Fibroblast of lung (primary cell): Measurements from ENCODE around the gene DPYD. TPM values are rescaled to one million over a fixed set of nuclear protein-coding genes. Genes with fewer than 3 reads are reported as not detected.

Experiments
- DNase-seq, 2 donors: peaks; one replicate each; pipeline versions ENCODE4 v3.0.0 to v3.0.0-alpha.2; 2010; ENCODE audit warnings: low read depth in 2 of 2
- H2AFZ ChIP-seq: 2 replicates; pipeline ENCODE4 v1.5.1; 2012; ENCODE audit warnings: low read length, control low read depth, inconsistent platforms
- H3K27ac ChIP-seq: 2 replicates; pipeline ENCODE4 v1.5.1; 2011; ENCODE audit warnings: low read length, control low read depth; ENCODE audit not compliant: insufficient read depth
- H3K27me3 ChIP-seq: 2 replicates; pipeline ENCODE4 v1.5.1; 2011; ENCODE audit warnings: mild to moderate bottlenecking, low read length; ENCODE audit not compliant: control insufficient read depth, insufficient read depth
- H3K36me3 ChIP-seq: 2 replicates; pipeline ENCODE4 v1.5.1; 2011; ENCODE audit warnings: low read length; ENCODE audit not compliant: control insufficient read depth, insufficient read depth
- H3K4me1 ChIP-seq: 2 replicates; pipeline ENCODE4 v1.5.1; 2011; ENCODE audit warnings: low read length; ENCODE audit not compliant: control insufficient read depth, insufficient read depth; ENCODE audit errors: extremely low read depth
- H3K4me2 ChIP-seq: 2 replicates; pipeline ENCODE4 v1.5.1; 2011; ENCODE audit warnings: low read length, control low read depth; ENCODE audit not compliant: insufficient read depth; ENCODE audit errors: extremely low read depth
- H3K4me3 ChIP-seq, 4 experiments: fragments of 200-600 bp in 1 of 4; sonication (generic) in 1 of 4; replicated peaks in 1 of 4; 2 replicates each; pipeline ENCODE4 v1.5.1; 2011 to 2016; ENCODE audit warnings: low read length in 4 of 4, low read depth in 3 of 4, mild to moderate bottlenecking in 3 of 4, control low read depth in 2 of 4, inconsistent platforms in 1 of 4, mixed read lengths in 1 of 4; ENCODE audit not compliant: insufficient read depth in 1 of 4; ENCODE audit errors: control extremely low read depth in 1 of 4
- H3K79me2 ChIP-seq: 2 replicates; pipeline ENCODE4 v1.5.1; 2012; ENCODE audit warnings: mild to moderate bottlenecking, low read length, inconsistent platforms; ENCODE audit not compliant: control insufficient read depth, insufficient read depth
- H3K9ac ChIP-seq: 2 replicates; pipeline ENCODE4 v1.5.1; 2011; ENCODE audit warnings: mild to moderate bottlenecking, low read length, control low read depth; ENCODE audit not compliant: insufficient read depth
- H3K9me3 ChIP-seq: 2 replicates; pipeline ENCODE4 v1.5.1; 2012; ENCODE audit warnings: low read depth, low read length; ENCODE audit not compliant: control insufficient read depth, insufficient read depth
- H4K20me1 ChIP-seq: 2 replicates; pipeline ENCODE4 v1.5.1; 2011; ENCODE audit warnings: low read length; ENCODE audit not compliant: control insufficient read depth, insufficient read depth; ENCODE audit errors: extremely low read depth
- EZH2 ChIP-seq: IDR thresholded peaks from 2 replicates; pipeline ENCODE4 v1.5.1; 2012; ENCODE audit warnings: low read length, control low read depth, mild to moderate bottlenecking; ENCODE audit errors: missing control alignments
- polyA plus RNA-seq, 2 donors: library from polyadenylated mRNA; depleted of rRNA in 1 of 2; stranded (reverse) in 1 of 2; unstranded in 1 of 2; fragments of >200 nt; gene quantifications; 2 replicates each; pipeline ENCODE4 v1.2.1, GENCODE V29; 2011 to 2012; ENCODE audit warnings: missing spikeins in 1 of 2
- total RNA-seq: library from RNA; depleted of rRNA; stranded (reverse); fragments of >200 nt; gene quantifications from 2 replicates; pipeline ENCODE4 v1.2.1, GENCODE V29; 2014
- TF ChIP-seq, protein P1 (sequence below), 2 donors: IDR thresholded peaks in 1 of 2; conservative IDR thresholded peaks in 1 of 2; 1 replicate in 1 of 2; 2 replicates in 1 of 2; pipeline ENCODE4 v1.5.1; 2011 to 2012; ENCODE audit warnings: low read length in 2 of 2, control low read depth in 1 of 2, inconsistent platforms in 1 of 2, low read depth in 1 of 2, mild to moderate bottlenecking in 1 of 2

Gene DPYD
- total and polyA plus RNA-seq, 2 donors (not counting 1 experiment from before 2014, with no cell fraction given), result 32.0 to 63.1 TPM

- Histone ChIP-seq H3K27me3 (no peaks in the 10 kb centered on the region), H4K20me1 (no peaks in the 10 kb centered on the region), H3K27ac (no peak overlapping the region), H3K4me1 (no peaks in the 10 kb centered on the region), H2AFZ (no peak overlapping the region), H3K9me3 (no peaks in the 10 kb centered on the region), H3K79me2 (no peaks in the 10 kb centered on the region), H3K9ac (no peak overlapping the region), H3K4me2 (no peak overlapping the region), H3K4me3 (no peak overlapping the region), H3K36me3 (no peaks in the 10 kb centered on the region)
- no peak for DNase-seq
- TF ChIP-seq, protein P1, sequence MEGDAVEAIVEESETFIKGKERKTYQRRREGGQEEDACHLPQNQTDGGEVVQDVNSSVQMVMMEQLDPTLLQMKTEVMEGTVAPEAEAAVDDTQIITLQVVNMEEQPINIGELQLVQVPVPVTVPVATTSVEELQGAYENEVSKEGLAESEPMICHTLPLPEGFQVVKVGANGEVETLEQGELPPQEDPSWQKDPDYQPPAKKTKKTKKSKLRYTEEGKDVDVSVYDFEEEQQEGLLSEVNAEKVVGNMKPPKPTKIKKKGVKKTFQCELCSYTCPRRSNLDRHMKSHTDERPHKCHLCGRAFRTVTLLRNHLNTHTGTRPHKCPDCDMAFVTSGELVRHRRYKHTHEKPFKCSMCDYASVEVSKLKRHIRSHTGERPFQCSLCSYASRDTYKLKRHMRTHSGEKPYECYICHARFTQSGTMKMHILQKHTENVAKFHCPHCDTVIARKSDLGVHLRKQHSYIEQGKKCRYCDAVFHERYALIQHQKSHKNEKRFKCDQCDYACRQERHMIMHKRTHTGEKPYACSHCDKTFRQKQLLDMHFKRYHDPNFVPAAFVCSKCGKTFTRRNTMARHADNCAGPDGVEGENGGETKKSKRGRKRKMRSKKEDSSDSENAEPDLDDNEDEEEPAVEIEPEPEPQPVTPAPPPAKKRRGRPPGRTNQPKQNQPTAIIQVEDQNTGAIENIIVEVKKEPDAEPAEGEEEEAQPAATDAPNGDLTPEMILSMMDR (conservative IDR thresholded peaks at IDR 0.05 in 1 of 2, IDR thresholded peaks at IDR 0.05 in 1 of 2; ENCODE audit: low read depth in 1 of 2, low read length in 2 of 2), result no peak
- TF ChIP-seq EZH2, result no peak
These were observed 67.6 kb downstream of the DPYD start for GRCh38 chr1:97853221-97853620.

GRCh38 chr1:97849345-97850340 is 71.2 kb downstream of the DPYD start:
- Histone ChIP-seq H3K4me3 (peak overlapping the region in 1 of 4 experiments; percentile 3), H3K9ac (no peak overlapping the region), H3K36me3 (peaks cover 1% of the 10 kb centered on the region), H3K4me1 (no peaks in the 10 kb centered on the region), H3K27me3 (no peaks in the 10 kb centered on the region), H3K79me2 (no peaks in the 10 kb centered on the region), H3K9me3 (no peaks in the 10 kb centered on the region), H2AFZ (no peak overlapping the region), H4K20me1 (no peaks in the 10 kb centered on the region), H3K27ac (no peak overlapping the region), H3K4me2 (peak overlapping the region; percentile 64)
- TF ChIP-seq, protein P1 (conservative IDR thresholded peaks at IDR 0.05 in 1 of 2, IDR thresholded peaks at IDR 0.05 in 1 of 2; ENCODE audit: low read depth in 1 of 2, low read length in 2 of 2), result no peak
- TF ChIP-seq EZH2, result no peak
- DNase-seq, result peak; percentile 88 to 89

DNA sequence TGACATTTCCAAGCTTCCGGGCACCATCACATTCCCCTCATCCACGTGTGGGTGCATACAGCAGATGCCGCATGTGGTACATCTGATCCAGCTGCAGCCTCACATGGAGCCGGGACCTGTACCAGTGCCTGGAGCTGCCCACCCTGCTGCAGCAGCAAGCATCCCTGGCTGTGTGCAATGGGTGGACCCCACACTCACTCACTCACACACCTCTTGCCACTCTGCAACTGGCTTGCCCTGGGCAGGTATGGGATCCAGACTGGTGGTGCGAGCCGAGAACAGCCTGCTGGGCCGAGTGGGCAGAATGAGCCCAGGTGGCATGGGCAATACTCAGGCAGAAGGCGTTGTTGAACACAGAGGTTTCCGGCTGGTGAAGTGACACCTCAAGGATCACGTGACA is 75.0 kb downstream of the DPYD start:
- Histone ChIP-seq H3K4me2 (no peak overlapping the region), H3K79me2 (no peaks in the 10 kb centered on the region)

More for the DNA sequence above, 75.0 kb downstream of the DPYD start:
- Histone ChIP-seq H3K4me1 (no peaks in the 10 kb centered on the region), H3K9me3 (no peaks in the 10 kb centered on the region), H3K9ac (no peak overlapping the region), H3K27me3 (no peaks in the 10 kb centered on the region), H3K36me3 (peaks cover 1% of the 10 kb centered on the region), H2AFZ (no peak overlapping the region), H3K27ac (no peak overlapping the region), H3K4me3 (no peak overlapping the region), H4K20me1 (no peaks in the 10 kb centered on the region)
- no peak for DNase-seq
- TF ChIP-seq EZH2, result no peak
- TF ChIP-seq, protein P1 (conservative IDR thresholded peaks at IDR 0.05 in 1 of 2, IDR thresholded peaks at IDR 0.05 in 1 of 2; ENCODE audit: low read depth in 1 of 2, low read length in 2 of 2), result no peak
